Breast epithelium (tissue), 3 donors: ENCODE measurements around the gene USPL1.

Experiments
- CTCF ChIP-seq, 3 donors: fragments of 450-650 bp; IDR thresholded peaks; one replicate each; pipeline ENCODE4 v1.5.1; 2016 to 2017; ENCODE audit warnings: antibody characterized with exemption in 3 of 3, mild to moderate bottlenecking in 3 of 3, moderate library complexity in 3 of 3
- POLR2A ChIP-seq: fragments of 450-650 bp; IDR thresholded peaks from one replicate; pipeline ENCODE4 v1.6.1; 2016; ENCODE audit warnings: antibody characterized with exemption, mild to moderate bottlenecking, moderate library complexity
- POLR2AphosphoS5 ChIP-seq, 3 donors: sonication (generic); formaldehyde crosslinking; IDR thresholded peaks; one replicate each; pipeline ENCODE4 v1.6.1; 2017; ENCODE audit warnings: antibody characterized with exemption in 3 of 3

GRCh38 chr13:30685987-30686386, 68.3 kb downstream of the USPL1 start:
- no peak for TF ChIP-seq CTCF (IDR thresholded peaks at IDR 0.05)
- no peak for TF ChIP-seq POLR2A
- TF ChIP-seq POLR2AphosphoS5 (IDR thresholded peaks at IDR 0.05): no peak
